KOPT-K1 (cell line): ENCODE data around the gene CREM.

ENCODE experiments used
- H3K27ac ChIP-seq: fragments of 200-600 bp; sonication (generic); 2 replicates; pipeline ENCODE4 v1.5.1; 2016; ENCODE audit warnings: antibody characterized with exemption, mild to moderate bottlenecking, low read depth, low read length; ENCODE audit not compliant: poor library complexity, severe bottlenecking
- H3K36me3 ChIP-seq: fragments of 200-600 bp; sonication (generic); 2 replicates; pipeline ENCODE4 v1.5.1; 2017; ENCODE audit warnings: antibody characterized with exemption, mild to moderate bottlenecking, low read length, moderate library complexity; ENCODE audit not compliant: insufficient read depth
- H3K9me3 ChIP-seq: fragments of 200-600 bp; sonication (generic); 2 replicates; pipeline ENCODE4 v1.5.1; 2017; ENCODE audit warnings: antibody characterized with exemption, low read length, mild to moderate bottlenecking; ENCODE audit not compliant: insufficient read depth, poor library complexity, severe bottlenecking

CREM gene

GRCh38 chr10:35237766-35238512 is 111.3 kb downstream of the CREM start:
- Histone ChIP-seq H3K36me3 (no peaks in the 10 kb centered on the region), H3K27ac (no peak overlapping the region), H3K9me3 (no peaks in the 10 kb centered on the region)

GRCh38 chr10:35244549-35244948 is 117.9 kb downstream of the CREM start:
- Histone ChIP-seq H3K9me3 (no peaks in the 10 kb centered on the region), H3K27ac (no peak overlapping the region), H3K36me3 (no peaks in the 10 kb centered on the region)

GRCh38 chr10:35246770-35247343 is 120.2 kb downstream of the CREM start:
- Histone ChIP-seq H3K27ac (no peak overlapping the region), H3K9me3 (no peaks in the 10 kb centered on the region), H3K36me3 (no peaks in the 10 kb centered on the region)

GRCh38 chr10:35251373-35252100 is 124.9 kb downstream of the CREM start:
- H3K27ac ChIP-seq: no peak overlapping the region
- H3K36me3 ChIP-seq: no peaks in the 10 kb centered on the region
- no peaks in the 10 kb centered on the region for H3K9me3 ChIP-seq

- Histone ChIP-seq H3K36me3 (no peaks in the 10 kb centered on the region), H3K9me3 (peaks cover 9% of the 10 kb centered on the region), H3K27ac (no peak overlapping the region)
Measured at GRCh38 chr10:35257057-35257983, 130.7 kb downstream of the CREM start.

- Histone ChIP-seq H3K27ac (no peak overlapping the region), H3K36me3 (no peaks in the 10 kb centered on the region), H3K9me3 (peaks cover 9% of the 10 kb centered on the region)
Measured at GRCh38 chr10:35259769-35260397, 133.2 kb downstream of the CREM start.

- no peaks in the 10 kb centered on the region for H3K36me3 ChIP-seq
- no peak overlapping the region for H3K27ac ChIP-seq
- H3K9me3 ChIP-seq: peaks cover 5% of the 10 kb centered on the region
Measured at GRCh38 chr10:35262436-35262835, 135.8 kb downstream of the CREM start.
